SH-SY5Y (cell line): ENCODE measurements around the gene TBC1D10B.

Source experiments
- GATA2 ChIP-seq: IDR thresholded peaks from 2 replicates; pipeline ENCODE4 v1.6.1; 2011; ENCODE audit warnings: mild to moderate bottlenecking, low read depth, low read length
- GATA3 ChIP-seq: IDR thresholded peaks from 2 replicates; pipeline ENCODE4 v1.6.1; 2011; ENCODE audit warnings: low read depth, mild to moderate bottlenecking, low read length, moderate library complexity

- TF ChIP-seq GATA2 (no peak), GATA3 (no peak)
These were observed 9.9 kb upstream of the TBC1D10B start for GRCh38 chr16:30380072-30380802.
